Measurements from ENCODE around the gene MTRF1L. TPM values are rescaled to one million over a fixed set of nuclear protein-coding genes. Genes with fewer than 3 reads are reported as not detected.

The MTRF1L gene
- total RNA-seq, 1 donor from 2014 or later, result 21.3 TPM

DNA sequence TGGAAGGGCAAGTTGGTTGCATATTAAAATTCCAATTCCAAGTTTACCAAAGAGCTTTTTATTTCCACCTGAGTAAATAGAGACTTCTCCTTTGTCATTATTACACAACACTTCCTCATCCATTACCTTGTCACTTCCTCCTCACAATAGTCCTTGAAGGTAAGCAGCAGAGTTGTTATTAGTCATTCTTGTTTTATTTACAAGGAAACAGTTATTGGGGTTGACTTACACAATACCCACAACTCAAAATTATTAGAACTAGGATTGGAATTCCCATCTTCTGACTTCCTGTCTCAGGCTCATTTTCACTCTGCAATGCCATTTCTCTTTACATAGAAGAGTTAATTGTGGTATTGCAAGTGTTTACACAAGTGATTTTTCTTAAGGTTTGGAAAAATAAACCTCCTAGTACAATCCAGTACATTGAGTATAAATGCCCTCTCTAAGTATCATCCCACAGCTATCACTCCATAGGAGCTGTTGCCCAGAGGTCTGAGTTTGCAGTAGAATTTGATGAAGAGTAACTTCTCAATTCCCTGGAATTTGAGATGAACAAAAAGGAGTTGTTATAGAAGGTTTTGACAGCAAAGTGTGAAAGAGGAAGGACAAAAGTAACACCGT lies 28.9 kb upstream of the MTRF1L start:
- H3K36me3 Mint-ChIP-seq (ENCODE audit: low read depth), result no peaks in the 10 kb centered on the region
- DNase-seq (no peak), ATAC-seq (ENCODE audit: low read depth) (no peak)
- POLR2A ChIA-PET, result no interaction called here
- intact Hi-C loops (cut with micrococcal nuclease), result no loop called here
- H3K9me3 Mint-ChIP-seq, result no peaks in the 10 kb centered on the region
- TF ChIP-seq, protein P1, sequence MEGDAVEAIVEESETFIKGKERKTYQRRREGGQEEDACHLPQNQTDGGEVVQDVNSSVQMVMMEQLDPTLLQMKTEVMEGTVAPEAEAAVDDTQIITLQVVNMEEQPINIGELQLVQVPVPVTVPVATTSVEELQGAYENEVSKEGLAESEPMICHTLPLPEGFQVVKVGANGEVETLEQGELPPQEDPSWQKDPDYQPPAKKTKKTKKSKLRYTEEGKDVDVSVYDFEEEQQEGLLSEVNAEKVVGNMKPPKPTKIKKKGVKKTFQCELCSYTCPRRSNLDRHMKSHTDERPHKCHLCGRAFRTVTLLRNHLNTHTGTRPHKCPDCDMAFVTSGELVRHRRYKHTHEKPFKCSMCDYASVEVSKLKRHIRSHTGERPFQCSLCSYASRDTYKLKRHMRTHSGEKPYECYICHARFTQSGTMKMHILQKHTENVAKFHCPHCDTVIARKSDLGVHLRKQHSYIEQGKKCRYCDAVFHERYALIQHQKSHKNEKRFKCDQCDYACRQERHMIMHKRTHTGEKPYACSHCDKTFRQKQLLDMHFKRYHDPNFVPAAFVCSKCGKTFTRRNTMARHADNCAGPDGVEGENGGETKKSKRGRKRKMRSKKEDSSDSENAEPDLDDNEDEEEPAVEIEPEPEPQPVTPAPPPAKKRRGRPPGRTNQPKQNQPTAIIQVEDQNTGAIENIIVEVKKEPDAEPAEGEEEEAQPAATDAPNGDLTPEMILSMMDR (IDR thresholded peaks at IDR 0.05), result no peak
- CTCF ChIA-PET, result no interaction called here
- no peak overlapping the region for H3K4me3 Mint-ChIP-seq
- no peaks in the 10 kb centered on the region for H3K4me1 Mint-ChIP-seq
- H3K27me3 Mint-ChIP-seq, result peaks cover 6% of the 10 kb centered on the region
- H3K27ac Mint-ChIP-seq, result no peak overlapping the region

DNA sequence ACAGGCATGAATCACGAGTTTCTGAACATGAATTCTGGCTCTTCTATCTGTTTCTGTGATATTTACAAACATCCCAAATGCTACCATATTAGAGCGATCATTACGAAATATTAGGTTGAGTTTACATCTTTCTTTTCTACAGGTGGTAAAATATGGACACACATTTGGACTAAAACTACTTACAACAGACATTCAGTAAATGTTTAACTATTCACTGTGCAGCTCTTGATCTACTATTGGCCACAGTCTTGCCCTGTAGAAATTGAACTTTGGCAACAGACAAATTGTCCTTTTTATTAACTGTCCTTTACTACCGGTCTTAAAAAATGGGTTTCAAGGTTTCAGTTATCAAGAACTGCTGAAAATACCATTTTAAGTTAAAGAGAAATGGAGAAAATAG lies 26.5 kb upstream of the MTRF1L start:
- Mint-ChIP-seq H3K9me3 (no peaks in the 10 kb centered on the region), H3K27me3 (peaks cover 12% of the 10 kb centered on the region), H3K4me3 (no peak overlapping the region), H3K27ac (no peak overlapping the region), H3K36me3 (ENCODE audit: low read depth) (no peaks in the 10 kb centered on the region), H3K4me1 (peaks cover 2% of the 10 kb centered on the region)
- intact Hi-C loops (cut with micrococcal nuclease), result no loop called here
- POLR2A ChIA-PET, result no interaction called here
- ATAC-seq (ENCODE audit: low read depth) (no peak), DNase-seq (no peak)
- CTCF ChIA-PET, result no interaction called here
- TF ChIP-seq, protein P1 (IDR thresholded peaks at IDR 0.05), result no peak

DNA sequence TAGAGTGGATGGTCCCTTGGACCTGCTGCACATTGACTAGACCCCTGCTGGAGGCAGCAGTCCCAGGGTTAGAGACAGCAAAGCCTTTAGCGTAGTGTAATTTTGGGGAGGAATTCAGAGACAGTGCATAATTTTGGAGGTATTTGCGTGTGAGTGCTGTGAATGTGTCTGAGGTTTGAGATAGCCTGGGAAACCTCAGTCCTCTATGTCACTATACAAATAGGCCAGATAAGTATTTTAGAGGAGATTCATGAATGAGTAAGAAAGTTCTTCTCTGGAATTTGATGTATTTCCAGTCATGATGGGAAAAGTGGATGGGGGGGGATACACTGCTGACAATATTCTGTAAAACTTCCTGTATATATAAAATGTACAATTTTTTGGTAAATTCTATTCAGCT lies 25.8 kb upstream of the MTRF1L start:
- no peaks in the 10 kb centered on the region for H3K9me3 Mint-ChIP-seq
- H3K36me3 Mint-ChIP-seq (ENCODE audit: low read depth), result no peaks in the 10 kb centered on the region
- peaks cover 2% of the 10 kb centered on the region for H3K4me1 Mint-ChIP-seq
- CTCF ChIA-PET, result no interaction called here
- POLR2A ChIA-PET, result no interaction called here
- H3K27me3 Mint-ChIP-seq, result peaks cover 14% of the 10 kb centered on the region
- ATAC-seq (ENCODE audit: low read depth), result no peak
- intact Hi-C loops (cut with micrococcal nuclease), result no loop called here
- H3K27ac Mint-ChIP-seq, result no peak overlapping the region
- no peak overlapping the region for H3K4me3 Mint-ChIP-seq
- TF ChIP-seq, protein P1 (IDR thresholded peaks at IDR 0.05), result no peak
- DNase-seq, result no peak

DNA sequence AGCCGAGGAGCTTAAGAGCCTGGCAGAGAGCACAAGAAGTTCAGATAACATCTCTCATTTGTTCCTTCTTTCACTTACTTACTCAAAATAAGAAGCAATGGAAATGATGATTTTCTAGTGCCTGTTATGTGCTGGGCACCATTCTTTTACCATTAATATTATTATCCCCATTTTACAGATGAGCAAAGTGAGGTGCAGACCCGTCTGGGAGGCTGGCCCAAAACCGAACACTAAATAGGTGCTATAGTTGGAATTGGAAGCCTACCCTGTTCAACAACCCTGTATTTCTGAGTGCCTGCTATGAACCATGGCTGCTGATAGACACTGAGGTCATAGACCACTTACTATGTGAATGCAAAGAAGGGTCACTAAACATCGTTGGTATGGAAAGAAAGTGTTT lies 25.0 kb upstream of the MTRF1L start:
- ATAC-seq (ENCODE audit: low read depth) (no peak), DNase-seq (no peak)
- Mint-ChIP-seq H3K36me3 (ENCODE audit: low read depth) (no peaks in the 10 kb centered on the region), H3K9me3 (no peaks in the 10 kb centered on the region), H3K27ac (no peak overlapping the region), H3K27me3 (peaks cover 14% of the 10 kb centered on the region), H3K4me1 (peaks cover 2% of the 10 kb centered on the region), H3K4me3 (no peak overlapping the region)
- ChIA-PET CTCF (interaction anchor here (3.7 kb wide), 1 partner anchor 162 kb away, joined by 30 read pairs; no protein-coding TSS in a partner anchor), POLR2A (no interaction called here)
- TF ChIP-seq, protein P1 (IDR thresholded peaks at IDR 0.05), result no peak
- intact Hi-C loops (cut with micrococcal nuclease), result no loop called here

DNA sequence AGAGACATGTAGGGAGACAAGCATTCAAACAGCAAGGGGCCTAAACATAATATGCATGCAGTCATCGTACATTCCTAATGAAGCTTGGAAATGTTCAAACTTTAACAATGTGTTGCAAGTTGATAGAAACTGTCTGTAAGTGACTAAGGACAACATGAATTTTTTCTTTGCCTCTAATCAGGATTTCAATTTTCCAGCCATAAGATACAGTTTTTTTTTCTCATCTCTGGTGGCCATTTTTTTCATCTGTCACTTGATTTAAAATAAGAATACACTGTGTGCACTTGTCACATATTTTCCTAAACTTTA lies 22.2 kb upstream of the MTRF1L start:
- POLR2A ChIA-PET, result no interaction called here
- H3K27me3 Mint-ChIP-seq, result peaks cover 16% of the 10 kb centered on the region
- no peak for ATAC-seq (ENCODE audit: low read depth)
- TF ChIP-seq, protein P1 (IDR thresholded peaks at IDR 0.05), result no peak
- intact Hi-C loops (cut with micrococcal nuclease), result loop anchor here (1.0 to 5.0 kb wide), 5 partner anchors 21 to 277 kb away; partner anchors contain the start of gene FBXO5
- no peak overlapping the region for H3K4me3 Mint-ChIP-seq
- no peak for DNase-seq
- no peak overlapping the region for H3K27ac Mint-ChIP-seq
- H3K4me1 Mint-ChIP-seq, result peaks cover 2% of the 10 kb centered on the region
- CTCF ChIA-PET, result interaction anchor here (0.7 to 3.7 kb wide), 3 partner anchors 70 to 159 kb away, joined by 3 to 30 read pairs (median 3); no protein-coding TSS in a partner anchor
- H3K9me3 Mint-ChIP-seq, result no peaks in the 10 kb centered on the region
- no peaks in the 10 kb centered on the region for H3K36me3 Mint-ChIP-seq (ENCODE audit: low read depth)

Data from activated B cell treated with CpG ODN at 0.5 μM for 24 hours (primary cell).